NT2/D1 (cell line): ENCODE measurements around the gene COL5A2.

ENCODE experiments used
- SUZ12 ChIP-seq: IDR thresholded peaks from 2 replicates; pipeline ENCODE4 v1.6.1; 2011; ENCODE audit not compliant: insufficient read length, insufficient read depth; ENCODE audit errors: extremely low read depth
- YY1 ChIP-seq: IDR thresholded peaks from 2 replicates; pipeline ENCODE4 v1.6.1; 2011; ENCODE audit not compliant: insufficient read length, insufficient read depth
- ZNF274 ChIP-seq: IDR thresholded peaks from 2 replicates; pipeline ENCODE4 v1.6.1; 2011; ENCODE audit warnings: mild to moderate bottlenecking, low read depth, low read length

DNA sequence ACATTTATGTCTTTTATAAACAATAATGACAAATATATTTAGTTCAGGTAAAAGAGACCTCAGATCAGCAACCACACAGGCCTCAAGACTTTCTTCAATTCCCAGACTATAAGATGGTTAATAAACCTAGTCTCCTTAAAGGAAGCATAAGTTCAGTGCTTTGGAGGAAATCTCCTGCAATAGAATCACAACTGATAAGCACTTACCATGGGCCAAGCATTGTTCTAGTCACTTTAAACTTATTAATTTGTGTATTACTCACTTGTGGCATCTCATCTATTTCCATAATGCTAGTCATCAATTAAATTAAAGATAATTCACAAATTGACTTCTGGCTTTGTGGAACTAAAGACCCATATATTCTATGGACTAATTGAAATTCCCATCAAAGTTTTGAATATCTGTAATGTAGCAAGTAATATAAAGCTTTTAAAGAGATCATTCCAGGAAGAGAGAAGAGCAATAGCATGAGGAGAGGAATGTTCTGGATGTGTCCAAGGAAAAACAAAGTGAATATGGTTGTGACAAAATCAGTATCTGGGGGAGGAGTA is 163.2 kb downstream of the COL5A2 start:
- no peak for TF ChIP-seq SUZ12
- TF ChIP-seq ZNF274: no peak
- no peak for TF ChIP-seq YY1
